H9 (cell line): Measurements from ENCODE around the gene MROH2A. TPM values are rescaled to one million over a fixed set of nuclear protein-coding genes. Genes with fewer than 3 reads are reported as not detected.

Experiments
- DNase-seq: peaks from one replicate; pipeline ENCODE4 v3.0.0-alpha.2; 2017
- H2AFZ ChIP-seq: one replicate; pipeline ENCODE4 v1.6.1; 2013; ENCODE audit warnings: mild to moderate bottlenecking, low read length, control low read depth, moderate library complexity
- H2AK5ac ChIP-seq: 2 replicates; pipeline ENCODE4 v1.6.1; 2013; ENCODE audit warnings: low read length, control low read depth, mixed read lengths; ENCODE audit not compliant: insufficient read length
- H2BK120ac ChIP-seq: one replicate; pipeline ENCODE4 v1.6.1; 2013; ENCODE audit warnings: low read depth, mild to moderate bottlenecking, low read length, control low read depth, inconsistent platforms; ENCODE audit not compliant: poor library complexity, severe bottlenecking
- H2BK12ac ChIP-seq: 2 replicates; pipeline ENCODE4 v1.6.1; 2013; ENCODE audit warnings: low read length, control low read depth, mixed read lengths, low read depth; ENCODE audit not compliant: insufficient read length
- H2BK15ac ChIP-seq: 2 replicates; pipeline ENCODE4 v1.6.1; 2013; ENCODE audit warnings: low read depth, low read length, control low read depth
- H2BK20ac ChIP-seq: one replicate; pipeline ENCODE4 v1.6.1; 2013; ENCODE audit warnings: low read depth, mild to moderate bottlenecking, low read length, control low read depth, inconsistent platforms; ENCODE audit not compliant: poor library complexity, severe bottlenecking
- H2BK5ac ChIP-seq: 2 replicates; pipeline ENCODE4 v1.6.1; 2013; ENCODE audit warnings: low read length, control low read depth, mixed read lengths; ENCODE audit not compliant: insufficient read length
- H3K14ac ChIP-seq: 2 replicates; pipeline ENCODE4 v1.6.1; 2013; ENCODE audit warnings: low read length, control low read depth; ENCODE audit not compliant: insufficient read depth
- H3K18ac ChIP-seq: 2 replicates; pipeline ENCODE4 v1.6.1; 2013; ENCODE audit warnings: low read depth, mild to moderate bottlenecking, mixed read lengths, low read length, control low read depth; ENCODE audit not compliant: insufficient read length
- H3K23ac ChIP-seq: 2 replicates; pipeline ENCODE4 v1.6.1; 2013; ENCODE audit warnings: low read length, control low read depth, mixed read lengths, low read depth; ENCODE audit not compliant: insufficient read length
- H3K23me2 ChIP-seq: 2 replicates; pipeline ENCODE4 v1.6.1; 2013; ENCODE audit warnings: low read depth, mild to moderate bottlenecking, mixed read lengths, low read length, control low read depth; ENCODE audit not compliant: insufficient read length, poor library complexity, severe bottlenecking
- H3K27ac ChIP-seq: 2 replicates; pipeline ENCODE4 v1.5.1; 2013; ENCODE audit warnings: low read length, control low read depth, mixed read lengths, low read depth; ENCODE audit not compliant: insufficient read length
- H3K27me3 ChIP-seq: 2 replicates; pipeline ENCODE4 v1.6.1; 2013; ENCODE audit warnings: low read length, control low read depth, inconsistent platforms; ENCODE audit not compliant: insufficient read depth
- H3K4ac ChIP-seq: 2 replicates; pipeline ENCODE4 v1.6.1; 2013; ENCODE audit warnings: low read depth, mild to moderate bottlenecking, control low read depth, inconsistent platforms, low read length, moderate library complexity
- H3K4me1 ChIP-seq: 2 replicates; pipeline ENCODE4 v1.6.1; 2013; ENCODE audit warnings: low read length, control low read depth, inconsistent platforms; ENCODE audit not compliant: insufficient read depth
- H3K4me2 ChIP-seq: 2 replicates; pipeline ENCODE4 v1.6.1; 2013; ENCODE audit warnings: low read length, control low read depth, mixed read lengths; ENCODE audit not compliant: insufficient read length, insufficient read depth
- H3K56ac ChIP-seq: 2 replicates; pipeline ENCODE4 v1.6.1; 2013; ENCODE audit warnings: low read depth, mild to moderate bottlenecking, mixed read lengths, low read length, control low read depth; ENCODE audit not compliant: insufficient read length
- H3K79me1 ChIP-seq: 2 replicates; pipeline ENCODE4 v1.6.1; 2013; ENCODE audit warnings: low read depth, mild to moderate bottlenecking, moderate library complexity, low read length, control low read depth, inconsistent platforms; ENCODE audit not compliant: insufficient read depth, poor library complexity, severe bottlenecking
- H3K79me2 ChIP-seq: 2 replicates; pipeline ENCODE4 v1.6.1; 2013; ENCODE audit warnings: low read length, control low read depth, inconsistent platforms; ENCODE audit not compliant: insufficient read depth
- H3K9ac ChIP-seq: 2 replicates; pipeline ENCODE4 v1.6.1; 2013; ENCODE audit warnings: low read length, control low read depth, mixed read lengths; ENCODE audit not compliant: insufficient read length; ENCODE audit errors: extremely low read depth
- H3K9me3 ChIP-seq: one replicate; pipeline ENCODE4 v1.6.1; 2013; ENCODE audit warnings: low read depth, low read length, inconsistent platforms; ENCODE audit not compliant: control insufficient read depth
- H3T11ph ChIP-seq: one replicate; pipeline ENCODE4 v1.6.1; 2013; ENCODE audit warnings: mild to moderate bottlenecking, low read length, control low read depth, inconsistent platforms
- H4K20me1 ChIP-seq: one replicate; pipeline ENCODE4 v1.6.1; 2013; ENCODE audit not compliant: control insufficient read depth, insufficient read length, insufficient read depth
- H4K5ac ChIP-seq: 2 replicates; pipeline ENCODE4 v1.6.1; 2013; ENCODE audit warnings: low read depth, mild to moderate bottlenecking, mixed read lengths, low read length, control low read depth; ENCODE audit not compliant: insufficient read length
- H4K8ac ChIP-seq: replicated peaks from 2 replicates; pipeline ENCODE4 v1.6.1; 2013; ENCODE audit warnings: low read length, control low read depth, mixed read lengths, low read depth; ENCODE audit not compliant: insufficient read length
- H4K91ac ChIP-seq: 2 replicates; pipeline ENCODE4 v1.6.1; 2013; ENCODE audit warnings: low read depth, mild to moderate bottlenecking, moderate library complexity, mixed read lengths, low read length, control low read depth; ENCODE audit not compliant: insufficient read length
- H3K27ac Mint-ChIP-seq, 3 experiments: 2 replicates in 2 of 3; 3 replicates in 1 of 3; pipeline ENCODE4 v1.8.0; 2020 to 2021; ENCODE audit warnings: mixed read lengths in 3 of 3, mild to moderate bottlenecking in 1 of 3, moderate library complexity in 1 of 3
- H3K27me3 Mint-ChIP-seq: 2 replicates; pipeline ENCODE4 v1.8.0; 2021; ENCODE audit warnings: low read depth, mild to moderate bottlenecking, moderate library complexity, mixed read lengths
- H3K36me3 Mint-ChIP-seq, 3 experiments: 2 replicates in 2 of 3; 3 replicates in 1 of 3; pipeline ENCODE4 v1.8.0; 2020 to 2021; ENCODE audit warnings: low read depth in 3 of 3, mixed read lengths in 3 of 3; ENCODE audit not compliant: insufficient read depth in 1 of 3
- H3K4me1 Mint-ChIP-seq, 2 experiments: 2 replicates each; pipeline ENCODE4 v1.8.0; 2020; ENCODE audit warnings: mixed read lengths in 2 of 2
- H3K4me3 Mint-ChIP-seq, 2 experiments: 2 replicates in 1 of 2; 3 replicates in 1 of 2; pipeline ENCODE4 v1.8.0; 2020 to 2021; ENCODE audit warnings: mild to moderate bottlenecking in 2 of 2, mixed read lengths in 2 of 2, moderate library complexity in 1 of 2
- H3K9me3 Mint-ChIP-seq, 2 experiments: 2 replicates in 1 of 2; 3 replicates in 1 of 2; pipeline ENCODE4 v1.8.0; 2020; ENCODE audit warnings: mild to moderate bottlenecking in 2 of 2, mixed read lengths in 2 of 2, moderate library complexity in 1 of 2
- WGBS: extraction: QIAGEN DNeasy Blood & Tissue Kit; methylation state at CpG from one replicate; pipeline ENCODE4 v1.1.7; 2013; ENCODE audit warnings: missing lambda C conversion rate, low lambda C conversion rate, mixed read lengths; ENCODE audit not compliant: insufficient read length; ENCODE audit errors: extremely low coverage; 5-methylcytosine and 5-hydroxymethylcytosine counted together
- total RNA-seq: library from RNA; stranded (reverse); gene quantifications from 2 replicates; pipeline ENCODE4 v1.2.1, GENCODE V29; 2021
- TF ChIP-seq, protein P1 (sequence below): fragments of 200-600 bp; sonication (generic); conservative IDR thresholded peaks from 3 replicates; pipeline ENCODE4 v1.8.0; 2021; ENCODE audit warnings: antibody characterized with exemption, mild to moderate bottlenecking

Gene MROH2A
- total RNA-seq, 1 experiment from 2014 or later = not detected

DNA sequence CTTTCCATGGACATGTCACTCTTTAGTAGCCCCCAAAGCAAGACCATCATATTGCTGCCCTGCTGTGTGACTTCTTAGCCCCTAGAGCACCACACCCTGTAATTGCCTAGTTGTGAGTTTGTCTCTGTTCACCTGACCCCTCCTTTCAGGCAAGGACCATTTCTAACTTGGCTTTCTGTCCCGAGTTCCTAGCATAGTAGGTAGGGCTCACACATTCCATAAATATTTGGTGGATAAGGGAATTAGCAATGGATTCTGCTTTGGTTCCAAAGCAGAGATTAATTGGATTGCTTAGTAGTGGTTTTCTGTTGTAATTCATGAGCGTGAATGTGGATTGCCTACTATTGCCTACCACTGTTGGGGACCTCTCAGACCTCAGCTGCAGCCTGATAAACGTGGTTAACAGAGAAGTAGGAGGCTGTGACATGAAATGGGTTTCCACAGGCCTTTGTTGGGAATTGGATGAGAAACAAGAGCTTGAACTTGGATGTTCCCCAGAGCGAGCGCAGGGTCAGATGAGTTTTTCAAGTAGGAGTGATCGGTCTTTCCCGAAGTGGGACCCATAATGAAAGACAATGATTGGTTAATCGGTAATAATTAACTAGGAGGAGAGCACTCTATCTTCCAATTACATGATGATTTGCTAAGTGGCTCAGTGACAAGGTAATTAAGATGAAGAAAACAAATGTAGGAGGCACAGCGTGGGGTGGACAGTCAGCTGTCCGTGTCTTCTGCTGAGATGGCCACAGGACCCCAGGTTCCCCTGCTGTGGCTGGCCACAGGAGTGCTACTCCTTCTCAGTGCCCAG lies 31.5 kb upstream of the MROH2A start:
- Histone ChIP-seq H2AFZ (no peak overlapping the region), H3K23ac (no peak overlapping the region), H3K27me3 (no peaks in the 10 kb centered on the region), H3K14ac (no peak overlapping the region), H3K4me1 (no peaks in the 10 kb centered on the region), H3K4ac (no peak overlapping the region), H2AK5ac (no peak overlapping the region), H3K79me2 (no peaks in the 10 kb centered on the region), H4K20me1 (no peaks in the 10 kb centered on the region), H3K79me1 (no peaks in the 10 kb centered on the region), H3K56ac (no peak overlapping the region), H3K4me2 (no peak overlapping the region), H3K9ac (no peak overlapping the region), H3T11ph (no peak overlapping the region), H4K8ac (no peak overlapping the region), H4K5ac (no peak overlapping the region), H3K23me2 (no peaks in the 10 kb centered on the region), H3K9me3 (no peaks in the 10 kb centered on the region), H2BK5ac (no peak overlapping the region), H2BK15ac (no peak overlapping the region), H3K18ac (no peak overlapping the region), H2BK20ac (no peak overlapping the region), H2BK120ac (no peak overlapping the region), H4K91ac (no peak overlapping the region), H2BK12ac (no peak overlapping the region), H3K27ac (no peak overlapping the region)
- H3K4me3 Mint-ChIP-seq = no peak overlapping the region
- peaks cover 7 to 14% (median 8%) of the 10 kb centered on the region in 3 experiments; a peak in 5 of 7 replicates for H3K36me3 Mint-ChIP-seq
- TF ChIP-seq, protein P1, sequence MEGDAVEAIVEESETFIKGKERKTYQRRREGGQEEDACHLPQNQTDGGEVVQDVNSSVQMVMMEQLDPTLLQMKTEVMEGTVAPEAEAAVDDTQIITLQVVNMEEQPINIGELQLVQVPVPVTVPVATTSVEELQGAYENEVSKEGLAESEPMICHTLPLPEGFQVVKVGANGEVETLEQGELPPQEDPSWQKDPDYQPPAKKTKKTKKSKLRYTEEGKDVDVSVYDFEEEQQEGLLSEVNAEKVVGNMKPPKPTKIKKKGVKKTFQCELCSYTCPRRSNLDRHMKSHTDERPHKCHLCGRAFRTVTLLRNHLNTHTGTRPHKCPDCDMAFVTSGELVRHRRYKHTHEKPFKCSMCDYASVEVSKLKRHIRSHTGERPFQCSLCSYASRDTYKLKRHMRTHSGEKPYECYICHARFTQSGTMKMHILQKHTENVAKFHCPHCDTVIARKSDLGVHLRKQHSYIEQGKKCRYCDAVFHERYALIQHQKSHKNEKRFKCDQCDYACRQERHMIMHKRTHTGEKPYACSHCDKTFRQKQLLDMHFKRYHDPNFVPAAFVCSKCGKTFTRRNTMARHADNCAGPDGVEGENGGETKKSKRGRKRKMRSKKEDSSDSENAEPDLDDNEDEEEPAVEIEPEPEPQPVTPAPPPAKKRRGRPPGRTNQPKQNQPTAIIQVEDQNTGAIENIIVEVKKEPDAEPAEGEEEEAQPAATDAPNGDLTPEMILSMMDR = no peak
- no peak for DNase-seq
- peaks cover 12% of the 10 kb centered on the region for H3K27me3 Mint-ChIP-seq
- H3K9me3 Mint-ChIP-seq = peaks cover 35 to 42% of the 10 kb centered on the region in 2 experiments
- no peaks in the 10 kb centered on the region for H3K4me1 Mint-ChIP-seq
- no peak overlapping the region for H3K27ac Mint-ChIP-seq
- whole genome bisulfite sequencing = no CpG with 5 or more reads among the region's 10 CpGs
